Upper lobe of left lung (tissue), 4 donors: Measurements from ENCODE around the gene SEC16A.

ENCODE experiments used
- CTCF ChIP-seq, 6 experiments: fragments of 450-650 bp in 4 of 6; fragments of 200-600 bp in 2 of 6; sonication (generic) in 2 of 6; IDR thresholded peaks; one replicate each; pipeline ENCODE4 v1.5.1; 2016 to 2019; ENCODE audit warnings: antibody characterized with exemption in 6 of 6
- EP300 ChIP-seq, 4 donors: sonication (generic); formaldehyde crosslinking; IDR thresholded peaks; one replicate each; pipeline ENCODE4 v1.5.1; 2017; ENCODE audit warnings: antibody characterized with exemption in 4 of 4, control low read depth in 2 of 4
- POLR2A ChIP-seq, 4 donors: fragments of 450-650 bp; IDR thresholded peaks; one replicate each; pipeline ENCODE4 v1.5.1; 2016 to 2017; ENCODE audit warnings: antibody characterized with exemption in 4 of 4, mild to moderate bottlenecking in 2 of 4
- POLR2AphosphoS5 ChIP-seq, 2 donors: sonication (generic); formaldehyde crosslinking; IDR thresholded peaks; one replicate each; pipeline ENCODE4 v1.5.1; 2017; ENCODE audit warnings: antibody characterized with exemption in 2 of 2

GRCh38 chr9:136416914-136417313 is 65.9 kb downstream of the SEC16A start:
- TF ChIP-seq CTCF (IDR thresholded peaks at IDR 0.05) (no peak), POLR2AphosphoS5 (IDR thresholded peaks at IDR 0.05) (no peak), POLR2A (IDR thresholded peaks at IDR 0.05) (no peak), EP300 (IDR thresholded peaks at IDR 0.05) (no peak)
